Measurements from ENCODE around the gene VBP1. TPM values are rescaled to one million over a fixed set of nuclear protein-coding genes. Genes with fewer than 3 reads are reported as not detected.
"Not testable (repeated sequence)": the region's sequence is repeated elsewhere in the genome, so short reads cannot be mapped to it uniquely, and the experiment has no call there.

Gene VBP1
- polyA plus RNA-seq, 1 experiment = 11.3 TPM

DNA sequence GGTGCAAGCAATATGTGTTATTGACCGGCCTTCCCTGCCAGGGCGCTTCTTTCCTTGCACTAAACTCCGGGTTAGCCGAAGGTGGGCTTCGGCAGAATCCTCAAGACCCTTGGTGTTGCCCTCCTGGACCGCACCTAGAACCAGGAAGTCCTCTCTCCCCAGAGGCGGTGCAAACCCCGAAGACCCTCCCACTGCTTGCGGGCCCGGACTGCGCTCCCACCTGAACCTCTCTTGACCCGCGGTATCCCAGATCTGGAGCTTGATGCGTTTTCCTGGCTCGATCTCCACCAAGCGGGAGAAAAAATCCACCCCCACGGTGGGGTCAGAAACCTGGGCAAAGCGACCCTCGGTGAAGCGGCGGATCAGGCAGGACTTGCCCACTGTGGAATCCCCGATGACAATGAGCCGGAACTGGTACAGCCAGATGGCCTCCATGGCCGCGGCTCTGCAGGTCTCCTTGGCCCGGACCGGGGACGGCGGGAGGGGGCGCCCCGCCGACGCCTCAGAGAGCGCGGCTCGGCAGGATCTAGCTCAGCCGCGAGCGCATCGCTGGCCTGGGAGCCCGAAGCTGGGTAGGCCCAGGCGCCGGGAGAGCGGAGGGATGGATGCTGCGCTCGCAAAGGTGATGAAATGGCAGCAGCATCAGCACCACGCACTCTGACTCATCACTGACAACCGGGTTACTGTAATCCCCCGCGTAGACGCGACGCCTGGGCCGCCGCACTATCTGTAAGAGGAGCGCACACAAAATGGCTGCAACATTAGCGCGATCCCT is 47.8 kb downstream of the VBP1 start, which contains the start of gene RAB39B:
TSS of gene RAB39B (minus strand) at position 638 of the 775 bp plus-strand sequence. CDS start at position 435, 203 bp downstream.
- DNase-seq (ENCODE audit: low read depth) = no peak
- H3K36me3 ChIP-seq (ENCODE audit: control insufficient read depth, insufficient read depth, low read length) = no peaks in the 10 kb centered on the region
- CTCF ChIA-PET = no interaction called here
- POLR2A ChIA-PET = no interaction called here
- H3K27me3 ChIP-seq (ENCODE audit: control insufficient read depth, insufficient read depth, low read length) = 0 out of 2 replicates have a peak, but pooled peaks cover 2% of the 10 kb centered on the region
- H3K4me3 ChIP-seq (ENCODE audit: low read depth, low read length) = peak within 1 kb of the TSS; percentile 23
- TF ChIP-seq, protein P1, sequence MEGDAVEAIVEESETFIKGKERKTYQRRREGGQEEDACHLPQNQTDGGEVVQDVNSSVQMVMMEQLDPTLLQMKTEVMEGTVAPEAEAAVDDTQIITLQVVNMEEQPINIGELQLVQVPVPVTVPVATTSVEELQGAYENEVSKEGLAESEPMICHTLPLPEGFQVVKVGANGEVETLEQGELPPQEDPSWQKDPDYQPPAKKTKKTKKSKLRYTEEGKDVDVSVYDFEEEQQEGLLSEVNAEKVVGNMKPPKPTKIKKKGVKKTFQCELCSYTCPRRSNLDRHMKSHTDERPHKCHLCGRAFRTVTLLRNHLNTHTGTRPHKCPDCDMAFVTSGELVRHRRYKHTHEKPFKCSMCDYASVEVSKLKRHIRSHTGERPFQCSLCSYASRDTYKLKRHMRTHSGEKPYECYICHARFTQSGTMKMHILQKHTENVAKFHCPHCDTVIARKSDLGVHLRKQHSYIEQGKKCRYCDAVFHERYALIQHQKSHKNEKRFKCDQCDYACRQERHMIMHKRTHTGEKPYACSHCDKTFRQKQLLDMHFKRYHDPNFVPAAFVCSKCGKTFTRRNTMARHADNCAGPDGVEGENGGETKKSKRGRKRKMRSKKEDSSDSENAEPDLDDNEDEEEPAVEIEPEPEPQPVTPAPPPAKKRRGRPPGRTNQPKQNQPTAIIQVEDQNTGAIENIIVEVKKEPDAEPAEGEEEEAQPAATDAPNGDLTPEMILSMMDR (IDR thresholded peaks at IDR 0.05; ENCODE audit: insufficient read depth, low read depth, low read length) = no peak

DNA sequence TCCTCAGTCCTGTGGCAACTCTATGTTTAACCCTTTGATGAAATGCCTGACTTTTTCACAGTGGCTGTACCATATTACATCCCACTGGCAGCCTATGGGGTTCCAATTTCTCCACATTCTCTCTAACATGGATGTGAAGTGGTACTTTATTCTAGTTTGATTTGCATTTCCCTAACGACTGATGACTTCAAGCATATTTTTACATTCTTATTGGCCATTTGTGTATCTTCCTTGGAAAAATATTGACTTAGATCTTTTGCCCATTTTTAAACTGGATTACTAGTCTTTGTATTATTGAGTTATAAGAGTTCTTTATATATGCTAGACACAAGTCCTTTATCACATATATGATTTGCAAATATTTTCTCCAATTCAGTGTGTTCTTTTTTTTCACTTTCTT is 50.2 kb downstream of the VBP1 start:
- TF ChIP-seq, protein P1 (IDR thresholded peaks at IDR 0.05; ENCODE audit: insufficient read depth, low read depth, low read length) = no peak
- Histone ChIP-seq H3K36me3 (ENCODE audit: control insufficient read depth, insufficient read depth, low read length) (no peaks in the 10 kb centered on the region), H3K4me3 (ENCODE audit: low read depth, low read length) (no peak overlapping the region), H3K27me3 (ENCODE audit: control insufficient read depth, insufficient read depth, low read length) (0 out of 2 replicates have a peak, but pooled peaks cover 2% of the 10 kb centered on the region)
- POLR2A ChIA-PET = no interaction called here
- DNase-seq (ENCODE audit: low read depth) = no peak
- CTCF ChIA-PET = no interaction called here

DNA sequence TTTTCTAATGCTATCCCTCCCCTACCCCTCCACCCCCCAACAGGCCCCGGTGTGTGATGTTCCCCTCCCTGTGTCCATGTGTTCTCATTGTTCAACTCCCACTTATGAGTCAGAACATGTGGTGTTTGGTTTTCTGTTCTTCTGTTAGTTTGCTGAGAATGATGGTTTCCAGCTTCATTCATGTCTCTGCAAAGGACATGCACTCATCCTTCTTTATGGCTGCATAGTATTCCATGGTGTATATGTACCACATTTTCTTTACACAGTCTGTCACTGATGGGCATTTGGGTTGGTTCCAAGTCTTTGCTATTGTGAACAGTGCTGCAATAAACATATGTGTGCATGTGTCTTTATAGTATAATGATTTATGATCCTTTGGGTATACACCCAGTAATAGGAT is 51.7 kb downstream of the VBP1 start:
- H3K36me3 ChIP-seq (ENCODE audit: control insufficient read depth, insufficient read depth, low read length); CTCF ChIA-PET; H3K27me3 ChIP-seq (ENCODE audit: control insufficient read depth, insufficient read depth, low read length); DNase-seq (ENCODE audit: low read depth); POLR2A ChIA-PET; H3K4me3 ChIP-seq (ENCODE audit: low read depth, low read length): not testable (repeated sequence)

DNA sequence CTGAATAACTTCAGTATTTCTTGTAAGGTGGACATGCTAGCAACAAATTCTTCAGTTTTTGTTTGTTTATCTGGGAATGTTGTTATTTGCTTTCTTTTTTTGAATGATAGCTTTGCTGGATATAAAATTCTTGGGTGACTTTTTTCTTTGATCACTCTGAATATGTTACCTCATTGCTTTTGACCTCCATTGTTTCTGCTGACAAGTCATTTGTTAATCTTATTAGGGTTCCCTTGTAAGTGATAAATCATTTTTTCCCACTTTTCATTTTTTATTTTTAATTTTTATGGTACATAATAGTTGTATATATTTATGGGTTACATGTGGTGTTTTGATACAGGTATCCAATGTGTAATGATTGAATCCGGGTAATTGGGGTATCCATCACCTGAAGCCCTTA is 54.7 kb downstream of the VBP1 start:
- H3K27me3 ChIP-seq (ENCODE audit: control insufficient read depth, insufficient read depth, low read length) = no peaks in the 10 kb centered on the region
- TF ChIP-seq, protein P1 (IDR thresholded peaks at IDR 0.05; ENCODE audit: insufficient read depth, low read depth, low read length) = no peak
- DNase-seq (ENCODE audit: low read depth) = no peak
- ChIA-PET CTCF (no interaction called here), POLR2A (no interaction called here)
- H3K36me3 ChIP-seq (ENCODE audit: control insufficient read depth, insufficient read depth, low read length) = no peaks in the 10 kb centered on the region
- H3K4me3 ChIP-seq (ENCODE audit: low read depth, low read length) = no peak overlapping the region

DNA sequence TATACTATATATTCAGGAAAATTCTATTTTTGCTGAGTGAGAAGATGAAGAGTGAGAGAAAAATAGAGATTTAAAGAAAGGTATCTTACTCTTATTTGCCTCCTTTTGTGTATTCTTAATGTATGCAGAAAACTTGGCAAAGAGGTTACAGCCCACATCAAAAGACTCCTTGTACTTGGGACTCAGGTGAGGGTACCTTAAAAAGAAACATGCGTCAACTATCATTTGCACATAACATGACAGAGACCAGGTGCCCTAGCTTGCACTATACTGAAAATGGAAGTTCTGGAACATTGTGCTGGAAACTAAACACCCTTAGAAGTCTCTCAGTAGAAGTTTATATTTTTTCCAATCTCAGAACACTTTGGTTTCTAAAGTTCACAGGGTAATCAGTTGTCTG is 63.6 kb downstream of the VBP1 start:
- H3K4me3 ChIP-seq (ENCODE audit: low read depth, low read length) = no peak overlapping the region
- no peak for DNase-seq (ENCODE audit: low read depth)
- TF ChIP-seq, protein P1 (IDR thresholded peaks at IDR 0.05; ENCODE audit: insufficient read depth, low read depth, low read length) = no peak
- no peaks in the 10 kb centered on the region for H3K36me3 ChIP-seq (ENCODE audit: control insufficient read depth, insufficient read depth, low read length)
- ChIA-PET POLR2A (no interaction called here), CTCF (no interaction called here)
- H3K27me3 ChIP-seq (ENCODE audit: control insufficient read depth, insufficient read depth, low read length) = no peaks in the 10 kb centered on the region

Other genes starting within 250 kb of the VBP1 start
- 2.7 and 3.4 TPM in 2 replicates for gene F8, start 193.7 kb upstream of the VBP1 start, polyA plus RNA-seq (2011; rRNA removed)
- 65.2 and 86.6 TPM in 2 replicates for gene FUNDC2, start 189.6 kb upstream of the VBP1 start, polyA plus RNA-seq (2011; rRNA removed)
- 10.0 and 13.4 TPM in 2 replicates for gene CMC4, start 145.3 kb upstream of the VBP1 start, polyA plus RNA-seq (2011; rRNA removed)
- gene MTCP1, start 145.3 kb upstream of the VBP1 start, polyA plus RNA-seq (2011; rRNA removed) = 1.2 and 5.4 TPM in 2 replicates
- 11.6 and 16.1 TPM in 2 replicates for gene BRCC3, start 145.0 kb upstream of the VBP1 start, polyA plus RNA-seq (2011; rRNA removed)
- 0.26 and 0.29 TPM in 2 replicates for gene RAB39B, start 48.0 kb downstream of the VBP1 start, polyA plus RNA-seq (2011; rRNA removed)
- 0.02 TPM in 1 of 2 replicates, not detected in the other for gene CLIC2, start 118.2 kb downstream of the VBP1 start, polyA plus RNA-seq (2011; rRNA removed)
- gene F8A2, start 165.6 kb downstream of the VBP1 start, polyA plus RNA-seq (2011; rRNA removed) = not detected in 2 replicates
- 0.05 TPM in 1 of 2 replicates, not detected in the other for gene F8A3, start 242.2 kb downstream of the VBP1 start, polyA plus RNA-seq (2011; rRNA removed)

Data from BJ (cell line).